GM19099 (cell line): ENCODE data around the gene DAGLA.

Experiments used
- POLR2A ChIP-seq: IDR thresholded peaks from 3 replicates; pipeline ENCODE4 v1.6.1; 2011; ENCODE audit warnings: low read depth; ENCODE audit not compliant: insufficient read length; ENCODE audit errors: extremely low read depth

Gene DAGLA

GRCh38 chr11:61679893-61680621, at the start of gene DAGLA:
DAGLA (plus strand) TSS chr11:61680391; CDS start chr11:61720156, 39,765 bp downstream.
- TF ChIP-seq POLR2A, result no peak

- TF ChIP-seq POLR2A, result no peak
These were observed 48.1 kb upstream of the DAGLA start for GRCh38 chr11:61632096-61632495.

- TF ChIP-seq POLR2A, result no peak
These were observed 44.9 kb upstream of the DAGLA start for GRCh38 chr11:61635304-61635703.

- no peak for TF ChIP-seq POLR2A
These were observed 44.4 kb upstream of the DAGLA start for GRCh38 chr11:61635787-61636186.

- TF ChIP-seq POLR2A, result no peak
These were observed 43.5 kb upstream of the DAGLA start for GRCh38 chr11:61636676-61637075.

- no peak for TF ChIP-seq POLR2A
These were observed 42.9 kb upstream of the DAGLA start for GRCh38 chr11:61637277-61637676.

- TF ChIP-seq POLR2A, result no peak
These were observed 40.3 kb upstream of the DAGLA start for GRCh38 chr11:61639816-61640443.

- TF ChIP-seq POLR2A, result no peak
These were observed 38.0 kb upstream of the DAGLA start for GRCh38 chr11:61642162-61642561.

GRCh38 chr11:61645179-61645868, 34.9 kb upstream of the DAGLA start:
- no peak for TF ChIP-seq POLR2A

GRCh38 chr11:61647529-61647928, 32.7 kb upstream of the DAGLA start:
- no peak for TF ChIP-seq POLR2A

- TF ChIP-seq POLR2A, result no peak
These were observed 29.2 kb upstream of the DAGLA start for GRCh38 chr11:61650781-61651571.

GRCh38 chr11:61652135-61652534, 28.1 kb upstream of the DAGLA start:
- TF ChIP-seq POLR2A, result no peak

GRCh38 chr11:61654397-61654829, 25.8 kb upstream of the DAGLA start:
- TF ChIP-seq POLR2A, result no peak

- TF ChIP-seq POLR2A, result no peak
These were observed 23.7 kb upstream of the DAGLA start for GRCh38 chr11:61656347-61657077.
